CD4-positive, alpha-beta T cell (primary cell): ENCODE measurements around the gene SSH3. TPM values are rescaled to one million over a fixed set of nuclear protein-coding genes. Genes with fewer than 3 reads are reported as not detected.

Source experiments
- ATAC-seq: fragments of 200-7000 bp; cut with Tn5 transposase; one replicate; pipeline ENCODE4 v1.10.0; 2022; ENCODE audit warnings: mild to moderate bottlenecking; ENCODE audit not compliant: poor library complexity
- CTCF ChIA-PET: fragments of 350-600 bp; sonication (Branson Sonifier 250); formaldehyde crosslinking; loops from one replicate; lab custom pipeline; 2021; ENCODE audit warnings: antibody characterized with exemption, inconsistent platforms; lab: Charles Lee
- POLR2A ChIA-PET: fragments of 350-600 bp; sonication (Branson Sonifier 250); formaldehyde crosslinking; loops from one replicate; lab custom pipeline; 2021; ENCODE audit warnings: antibody characterized with exemption, inconsistent platforms; lab: Charles Lee
- DNase-seq, 14 experiments: peaks; one replicate each; pipeline ENCODE4 v3.0.0-alpha.2; 2013 to 2020; ENCODE audit warnings: mixed read lengths in 2 of 14
- H3K27ac ChIP-seq, 2 donors: one replicate each; pipeline versions ENCODE4 v1.5.1 to v1.7.0; 2013; ENCODE audit warnings: low read length in 2 of 2, low read depth in 1 of 2, mild to moderate bottlenecking in 1 of 2
- H3K27me3 ChIP-seq, 2 experiments: 1 replicate in 1 of 2; 2 replicates in 1 of 2; pipeline versions ENCODE4 v1.6.1 to v1.7.0; 2013; ENCODE audit warnings: low read length in 2 of 2, control low read depth in 1 of 2, mild to moderate bottlenecking in 1 of 2, moderate library complexity in 1 of 2; ENCODE audit not compliant: insufficient read depth in 2 of 2, control insufficient read depth in 1 of 2
- H3K36me3 ChIP-seq: one replicate; pipeline ENCODE4 v1.6.1; 2013; ENCODE audit warnings: low read length, control low read depth; ENCODE audit not compliant: insufficient read depth
- H3K4me1 ChIP-seq: one replicate; pipeline ENCODE4 v1.6.1; 2013; ENCODE audit warnings: low read length, control low read depth; ENCODE audit not compliant: insufficient read depth
- H3K4me3 ChIP-seq: one replicate; pipeline ENCODE4 v1.5.1; 2013; ENCODE audit warnings: mild to moderate bottlenecking, low read length, moderate library complexity
- H3K9me3 ChIP-seq, 2 experiments: 1 replicate in 1 of 2; 2 replicates in 1 of 2; pipeline versions ENCODE4 v1.6.1 to v1.7.0; 2013; ENCODE audit warnings: low read length in 2 of 2, mild to moderate bottlenecking in 2 of 2, control low read depth in 1 of 2, moderate library complexity in 1 of 2; ENCODE audit not compliant: control insufficient read depth in 1 of 2, insufficient read depth in 1 of 2
- H3K27ac Mint-ChIP-seq: one replicate; pipeline ENCODE4 v1.8.0; 2020; ENCODE audit warnings: mixed read lengths
- H3K27me3 Mint-ChIP-seq: one replicate; pipeline ENCODE4 v1.8.0; 2021; ENCODE audit warnings: mixed read lengths
- H3K36me3 Mint-ChIP-seq: one replicate; pipeline ENCODE4 v1.8.0; 2021; ENCODE audit warnings: low read depth, mixed read lengths
- H3K4me1 Mint-ChIP-seq: one replicate; pipeline ENCODE4 v1.8.0; 2021; ENCODE audit warnings: low read depth, mixed read lengths
- H3K4me3 Mint-ChIP-seq: one replicate; pipeline ENCODE4 v1.8.0; 2020; ENCODE audit warnings: mild to moderate bottlenecking, mixed read lengths
- H3K9me3 Mint-ChIP-seq: one replicate; pipeline ENCODE4 v1.8.0; 2020; ENCODE audit warnings: mixed read lengths
- CTCF ChIP-seq: fragments of 200-600 bp; IDR thresholded peaks from one replicate; pipeline ENCODE4 v1.8.0; 2022; ENCODE audit warnings: antibody characterized with exemption, mild to moderate bottlenecking
- intact Hi-C, 2 experiments: fragments of 100-400 bp; cut with DNase I in 1 of 2; cut with micrococcal nuclease in 1 of 2; formaldehyde crosslinking; loops; one replicate each; pipeline versions ENCODE4 v1.15.1 to v1.9.0; 2023 to 2025; cut with DNase I, micrococcal nuclease
- total RNA-seq, 174 experiments: library from RNA in 2 of 174; stranded (reverse) in 2 of 174; gene quantifications; one replicate each; pipeline ENCODE4 v1.2.3 and lab custom pipeline; 2021 to 2026

Gene SSH3
- total RNA-seq, 2 experiments from 2014 or later = 8.5 to 8.8 TPM

DNA sequence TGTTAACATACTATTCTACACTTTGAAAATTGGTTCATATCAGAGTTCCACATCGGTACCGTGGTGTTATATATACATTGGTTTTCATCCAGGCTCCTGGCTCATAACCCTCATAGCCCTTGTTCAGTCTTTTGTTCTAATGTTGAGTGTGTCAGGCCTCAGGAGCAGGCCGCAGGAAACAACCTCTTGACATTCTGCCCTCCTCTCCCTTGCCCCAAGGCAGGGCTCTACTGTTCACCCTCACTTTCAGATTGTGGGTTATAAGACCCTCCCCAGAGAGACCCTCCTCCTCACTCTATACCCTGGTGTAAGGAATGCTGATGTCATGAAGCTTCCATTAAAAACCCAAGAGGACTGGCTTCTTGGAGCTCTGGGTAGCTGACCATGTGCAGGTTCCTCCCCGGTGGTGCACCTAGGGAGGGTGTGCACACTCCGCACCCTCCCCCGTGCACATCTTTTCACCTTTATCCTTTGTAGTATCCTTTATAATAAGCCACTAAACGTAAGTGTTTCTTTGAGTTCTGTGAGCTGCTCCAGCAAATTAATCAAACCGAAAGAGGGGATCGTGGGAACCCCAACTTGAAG, 12.1 kb downstream of the SSH3 start:
- DNase-seq (no peak), ATAC-seq (no peak)
- POLR2A ChIA-PET = interaction anchor here (1.3 to 5.9 kb wide), 7 partner anchors 12 to 75 kb away, joined by 6 to 61 read pairs (median 10); partner anchors contain the start of genes ANKRD13D, GRK2 and SSH3
- Mint-ChIP-seq H3K27me3 (no peaks in the 10 kb centered on the region), H3K4me1 (peaks cover 62% of the 10 kb centered on the region), H3K9me3 (no peaks in the 10 kb centered on the region), H3K36me3 (peaks cover 6% of the 10 kb centered on the region), H3K4me3 (peak overlapping the region; percentile 76), H3K27ac (peak overlapping the region; percentile 38)
- H3K27me3 ChIP-seq = no peaks in the 10 kb centered on the region
- intact Hi-C loops = loop anchor here in 1 of 2 experiments (5.0 kb wide), 1 partner anchor 233 kb away; no protein-coding TSS in a partner anchor
- no peaks in the 10 kb centered on the region for H3K9me3 ChIP-seq
- H3K4me3 ChIP-seq = no peak overlapping the region
- H3K4me1 ChIP-seq = peaks cover 61% of the 10 kb centered on the region
- H3K27ac ChIP-seq = no peak overlapping the region
- H3K36me3 ChIP-seq = no peaks in the 10 kb centered on the region
- no peak for TF ChIP-seq CTCF
- CTCF ChIA-PET = interaction anchor here (1.5 to 3.0 kb wide), 3 partner anchors 49 to 67 kb away, joined by 4 to 57 read pairs (median 4); partner anchors contain the start of gene GRK2

DNA sequence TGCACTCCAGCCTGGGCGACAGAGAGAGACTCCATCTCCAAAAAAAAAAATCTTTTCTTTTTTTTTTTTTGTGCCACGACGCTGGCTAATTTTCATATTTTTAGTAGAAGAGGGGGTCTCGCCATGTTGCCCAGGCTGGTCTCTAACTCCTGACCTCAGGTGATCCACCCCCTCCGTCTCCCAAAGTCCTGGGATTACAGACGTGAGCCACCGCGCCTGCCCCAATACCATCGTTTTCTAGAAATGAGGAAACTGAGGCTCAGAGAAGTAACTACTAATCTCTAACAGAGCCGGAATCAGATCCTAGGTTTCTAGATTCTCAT, 13.5 kb downstream of the SSH3 start:
- Histone ChIP-seq H3K27ac (peak overlapping the region; percentile 45 to 70), H3K4me3 (peak overlapping the region; percentile 82), H3K36me3 (no peaks in the 10 kb centered on the region), H3K4me1 (peaks cover 47% of the 10 kb centered on the region), H3K9me3 (no peaks in the 10 kb centered on the region), H3K27me3 (no peaks in the 10 kb centered on the region)
- ATAC-seq (no peak), DNase-seq (no peak)
- peaks cover 6% of the 10 kb centered on the region for H3K36me3 Mint-ChIP-seq
- TF ChIP-seq CTCF = no peak
- peaks cover 59% of the 10 kb centered on the region for H3K4me1 Mint-ChIP-seq
- H3K9me3 Mint-ChIP-seq = no peaks in the 10 kb centered on the region
- H3K27me3 Mint-ChIP-seq = no peaks in the 10 kb centered on the region
- H3K4me3 Mint-ChIP-seq = peak overlapping the region; percentile 99
- POLR2A ChIA-PET = interaction anchor here (1.0 to 5.9 kb wide), 15 partner anchors 12 to 176 kb away, joined by 3 to 61 read pairs (median 17); partner anchors contain the start of genes ANKRD13D, GRK2, POLD4 and SSH3
- CTCF ChIA-PET = interaction anchor here (0.6 to 3.0 kb wide), 32 partner anchors 9 to 189 kb away, joined by 3 to 64 read pairs (median 7); partner anchors contain the start of genes ANKRD13D, GRK2, PITPNM1 and POLD4
- peak overlapping the region; percentile 85 for H3K27ac Mint-ChIP-seq
- intact Hi-C loops = loop anchor here (1.0 to 5.0 kb wide), 7 partner anchors 28 to 235 kb away; partner anchors contain the start of genes GRK2 (in 2 of the 2) and ANKRD13D (in 1 of the 2)

DNA sequence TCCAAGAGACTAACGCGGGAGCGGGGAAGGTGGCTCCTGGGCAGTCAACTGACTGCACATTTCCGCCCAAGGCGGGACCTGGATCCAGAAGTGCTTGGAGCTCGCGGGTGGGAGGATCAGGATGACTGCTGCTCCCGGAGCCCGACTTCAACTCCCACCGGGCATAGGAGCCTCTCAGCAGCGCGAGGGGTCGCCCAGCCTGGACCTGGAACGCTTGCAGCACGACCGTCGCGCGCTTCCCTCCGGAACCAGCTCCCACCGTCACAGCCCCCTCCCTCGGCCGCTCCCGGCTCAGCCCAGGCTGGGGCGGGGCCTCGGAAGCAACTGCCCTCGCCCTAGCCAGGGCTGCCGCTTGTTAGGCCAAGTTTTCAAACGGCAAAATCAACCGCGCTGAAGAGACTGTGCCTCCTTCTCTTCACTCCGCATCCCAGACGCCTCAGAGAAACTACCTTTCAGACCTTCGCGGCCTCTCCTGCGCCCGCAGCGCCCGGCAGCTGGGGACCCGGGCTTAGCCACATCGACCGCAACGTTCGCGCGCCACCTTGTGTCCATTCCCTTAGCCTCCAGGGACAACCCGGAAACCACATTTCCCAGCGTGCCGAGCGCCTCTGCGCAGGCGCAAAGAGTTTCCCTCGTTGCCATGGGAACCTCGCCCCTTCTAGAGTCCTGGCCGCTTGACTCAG, 14.0 kb downstream of the SSH3 start:
- peak overlapping the region; percentile 85 for H3K27ac Mint-ChIP-seq

More for the DNA sequence above, 14.0 kb downstream of the SSH3 start:
- Mint-ChIP-seq H3K4me1 (peaks cover 54% of the 10 kb centered on the region), H3K4me3 (peak overlapping the region; percentile 99), H3K9me3 (no peaks in the 10 kb centered on the region), H3K36me3 (peaks cover 6% of the 10 kb centered on the region), H3K27me3 (no peaks in the 10 kb centered on the region)
- Histone ChIP-seq H3K36me3 (no peaks in the 10 kb centered on the region), H3K27me3 (no peaks in the 10 kb centered on the region), H3K4me3 (peak overlapping the region; percentile 82), H3K4me1 (peaks cover 42% of the 10 kb centered on the region), H3K27ac (peak overlapping the region; percentile 46 to 70), H3K9me3 (no peaks in the 10 kb centered on the region)
- CTCF ChIA-PET = interaction anchor here (0.5 to 3.0 kb wide), 34 partner anchors 9 to 188 kb away, joined by 3 to 64 read pairs (median 6); partner anchors contain the start of genes ANKRD13D, GRK2, PITPNM1 and POLD4
- POLR2A ChIA-PET = interaction anchor here (0.6 to 5.9 kb wide), 20 partner anchors 12 to 176 kb away, joined by 3 to 61 read pairs (median 10); partner anchors contain the start of genes AIP, ANKRD13D, GRK2 and POLD4
- ATAC-seq (peak; percentile 78), DNase-seq (peak; percentile 96 to 99 (median 98))
- intact Hi-C loops = loop anchor here (1.0 to 5.0 kb wide), 7 partner anchors 28 to 235 kb away; partner anchors contain the start of genes GRK2 (in 2 of the 2) and ANKRD13D (in 1 of the 2)
- TF ChIP-seq CTCF = peak; percentile 88
